ENCODE data around the gene SPON1. TPM values are rescaled to one million over a fixed set of nuclear protein-coding genes. Genes with fewer than 3 reads are reported as not detected.

The SPON1 gene
- total and polyA plus RNA-seq, 10 of the 15 experiments (the other 5 are each of a cell fraction or from before 2014, with no cell fraction given), result 0.13 to 1.1 (median 0.18) TPM; not detected in 5

DNA sequence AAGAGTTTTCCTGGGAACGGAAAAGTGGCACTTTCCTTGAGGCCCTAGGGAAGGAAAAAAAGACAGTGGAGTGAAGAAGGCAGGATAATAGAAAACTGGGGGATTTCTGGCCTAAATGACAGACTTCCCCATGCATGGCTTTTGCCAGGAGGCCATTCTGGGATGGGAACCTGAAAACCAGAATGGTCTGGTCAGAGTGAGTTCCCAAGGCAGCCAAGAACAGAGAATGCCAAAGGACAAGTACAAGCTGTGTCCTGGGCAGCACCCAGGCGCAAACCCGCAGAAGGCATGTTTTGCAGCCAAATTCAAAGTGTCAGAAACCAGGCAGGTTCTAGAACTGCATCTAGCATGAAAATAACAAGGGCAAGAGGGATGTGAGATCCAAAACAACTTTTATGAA, 162.4 kb downstream of the SPON1 start:
- intact Hi-C loops (cut with micrococcal nuclease; ENCODE audit: unreplicated experiment), result no loop called here
- no peaks in the 10 kb centered on the region for H3K79me2 ChIP-seq (ENCODE audit: control insufficient read depth, insufficient read depth, low read length)
- CTCF ChIA-PET, result interaction anchor here (1.3 kb wide), 1 partner anchor 17 kb away, joined by 5 read pairs; no protein-coding TSS in a partner anchor
- no peak overlapping the region for H3K27ac ChIP-seq (ENCODE audit: control insufficient read depth, insufficient read depth)
- no TSS peak for BruUV-seq (replicated peaks)
- TF ChIP-seq POLR2A (IDR thresholded peaks at IDR 0.05; ENCODE audit: low read depth, low read length), result no peak
- no peak for TF ChIP-seq TBL1XR1 (IDR thresholded peaks at IDR 0.05; ENCODE audit: low read depth, low read length)
- TF ChIP-seq ZBTB40 (IDR thresholded peaks at IDR 0.05; ENCODE audit: borderline replicate concordance), result no peak
- TF ChIP-seq ATF2 (IDR thresholded peaks at IDR 0.05; ENCODE audit: low read length), result no peak
- no peak for TF ChIP-seq SMARCA5 (IDR thresholded peaks at IDR 0.05)
- no peak for TF ChIP-seq CEBPB (IDR thresholded peaks at IDR 0.05; ENCODE audit: borderline replicate concordance in 1 of 2, low read depth in 2 of 2, low read length in 2 of 2)
- H3K36me3 ChIP-seq (ENCODE audit: control insufficient read depth in 2 of 2, insufficient read depth in 2 of 2, low read length in 1 of 2), result no peaks in the 10 kb centered on the region
- RAD21 ChIA-PET (ENCODE audit: unreplicated experiment), result no interaction called here
- ATAC-seq (no peak), FAIRE-seq (no peak), DNase-seq (ENCODE audit: low read depth, low spot score) (no peak)
- whole genome bisulfite sequencing (ENCODE audit: insufficient coverage, insufficient replicate concordance, low lambda C conversion rate, missing lambda C conversion rate), result 1% methylated on average over 3 of the region's 3 CpGs
- no peaks in the 10 kb centered on the region for H3K9me3 ChIP-seq (replicated peaks; ENCODE audit: control insufficient read depth, insufficient read depth, low read length)
- SMC1A ChIA-PET (ENCODE audit: uncharacterized antibody, unreplicated experiment), result no interaction called here
- no peaks in the 10 kb centered on the region for H3K27me3 ChIP-seq (replicated peaks in 1 of 2; ENCODE audit: control insufficient read depth in 2 of 2, insufficient read depth in 2 of 2, low read length in 1 of 2)
- no peak overlapping the region for H3K4me2 ChIP-seq (ENCODE audit: control insufficient read depth, insufficient read depth)
- H4K20me1 ChIP-seq (ENCODE audit: control insufficient read depth, insufficient read depth), result no peaks in the 10 kb centered on the region
- in situ Hi-C loops (cut with MboI), result no loop called here
- no peaks in the 10 kb centered on the region for H3K4me1 ChIP-seq (ENCODE audit: control insufficient read depth, insufficient read depth, low read length)
- H2AFZ ChIP-seq (ENCODE audit: control insufficient read depth, low read depth, low read length), result no peak overlapping the region
- no peak overlapping the region for H3K4me3 ChIP-seq
- POLR2A ChIA-PET, result no interaction called here
- no peak overlapping the region for H3K9ac ChIP-seq (ENCODE audit: control insufficient read depth, insufficient read depth, low read length)
